ENCODE measurements around the gene GSG1.
"Not testable (repeated sequence)": the region's sequence is repeated elsewhere in the genome, so short reads cannot be mapped to it uniquely, and the experiment has no call there.

The GSG1 gene

GRCh38 chr12:13049816-13050215 lies 53.7 kb downstream of the GSG1 start:
- no peak for DNase-seq

DNA sequence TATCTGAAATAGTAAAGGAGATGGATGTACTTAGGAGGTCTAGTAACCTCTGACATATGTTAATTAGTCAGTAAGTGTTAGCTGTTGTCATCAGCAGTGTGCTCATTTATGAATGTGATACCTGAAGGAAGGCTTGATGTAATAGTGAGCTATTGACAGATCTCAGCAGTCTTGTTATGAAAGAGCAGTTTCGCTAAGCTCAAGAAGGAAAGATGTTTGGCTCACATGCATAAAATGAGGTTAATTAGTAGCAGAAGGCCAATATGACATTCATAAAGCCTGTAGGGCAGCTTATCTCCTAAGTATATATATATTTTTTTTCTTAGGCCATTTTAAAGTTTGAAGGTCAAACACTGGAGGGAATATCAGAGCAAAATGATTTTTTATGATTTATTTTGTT lies 56.5 kb downstream of the GSG1 start:
- DNase-seq = no peak

DNA sequence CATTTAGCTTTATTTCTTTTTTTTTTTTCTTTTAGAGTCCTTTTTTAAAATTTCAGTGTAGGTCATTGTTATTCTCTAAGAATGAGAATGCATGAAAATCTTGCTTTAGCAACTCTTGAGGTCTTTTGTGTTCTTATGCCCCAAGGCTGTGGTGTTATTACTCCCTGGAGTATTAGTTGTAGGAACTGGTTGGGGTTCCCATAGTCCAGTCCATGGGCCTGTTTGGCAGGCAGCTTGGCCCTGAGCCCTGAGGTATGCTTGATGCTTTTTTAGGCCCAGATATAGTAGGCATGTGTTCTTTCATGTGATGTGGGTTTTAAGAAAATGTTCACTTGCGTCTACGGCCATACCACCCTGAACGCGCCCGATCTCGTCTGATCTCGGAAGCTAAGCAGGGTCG lies 57.7 kb downstream of the GSG1 start:
- DNase-seq = no peak

GRCh38 chr12:13044906-13045299 lies 58.6 kb downstream of the GSG1 start:
- no peak for DNase-seq

- DNase-seq = peak; percentile 48
These were observed 59.2 kb downstream of the GSG1 start, which contains the start of gene FAM234B for GRCh38 chr12:13044002-13044905. TSS of gene FAM234B (plus strand) at chr12:13044381. CDS start at chr12:13044404, 23 bp downstream.

DNA sequence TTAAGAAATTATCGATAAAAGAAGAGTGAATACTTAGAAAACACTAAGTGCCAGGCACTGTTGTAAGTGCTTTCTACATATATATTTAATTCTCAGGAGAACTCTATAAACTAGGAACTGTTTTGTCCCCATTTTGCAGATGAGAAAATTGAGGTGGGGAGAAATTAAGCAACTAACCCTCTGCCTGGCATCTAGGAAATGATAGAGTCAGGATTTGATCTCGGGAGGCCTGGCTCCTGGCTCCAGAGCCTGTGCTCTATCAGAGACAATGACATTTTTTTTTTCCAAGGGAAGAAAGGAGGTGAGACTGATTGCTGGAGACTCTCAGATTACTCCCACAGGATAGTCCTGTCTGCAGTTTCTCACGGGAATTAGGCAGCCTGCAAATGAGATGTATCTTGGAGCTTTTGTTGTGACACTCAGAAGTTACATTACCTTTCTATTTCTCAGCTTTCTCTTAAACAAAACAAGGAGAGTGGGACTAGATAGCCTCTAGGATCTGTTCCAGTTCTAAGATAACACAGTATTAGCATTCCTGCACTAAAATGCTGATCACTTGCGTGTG lies 60.7 kb downstream of the GSG1 start:
- DNase-seq = no peak

DNA sequence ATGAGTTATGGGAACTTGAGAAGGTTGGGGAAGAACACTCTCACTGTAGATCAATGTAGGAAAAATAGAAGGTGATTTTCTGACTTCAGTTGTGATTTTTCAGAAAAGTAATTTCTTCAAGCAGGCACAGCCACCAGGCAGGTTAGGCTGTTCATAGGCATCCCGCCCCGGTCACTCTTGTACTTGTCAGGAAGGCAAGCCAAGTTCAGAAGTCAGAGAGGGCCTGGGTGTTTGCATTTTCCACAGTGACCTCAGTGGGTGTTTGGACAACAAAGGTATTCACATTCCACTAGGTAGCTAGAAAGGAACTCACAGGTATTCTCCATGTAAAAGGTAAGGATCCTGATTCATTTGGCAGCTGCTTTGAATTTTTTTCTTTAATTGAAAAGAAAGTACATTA lies 62.2 kb downstream of the GSG1 start:
- no peak for DNase-seq

DNA sequence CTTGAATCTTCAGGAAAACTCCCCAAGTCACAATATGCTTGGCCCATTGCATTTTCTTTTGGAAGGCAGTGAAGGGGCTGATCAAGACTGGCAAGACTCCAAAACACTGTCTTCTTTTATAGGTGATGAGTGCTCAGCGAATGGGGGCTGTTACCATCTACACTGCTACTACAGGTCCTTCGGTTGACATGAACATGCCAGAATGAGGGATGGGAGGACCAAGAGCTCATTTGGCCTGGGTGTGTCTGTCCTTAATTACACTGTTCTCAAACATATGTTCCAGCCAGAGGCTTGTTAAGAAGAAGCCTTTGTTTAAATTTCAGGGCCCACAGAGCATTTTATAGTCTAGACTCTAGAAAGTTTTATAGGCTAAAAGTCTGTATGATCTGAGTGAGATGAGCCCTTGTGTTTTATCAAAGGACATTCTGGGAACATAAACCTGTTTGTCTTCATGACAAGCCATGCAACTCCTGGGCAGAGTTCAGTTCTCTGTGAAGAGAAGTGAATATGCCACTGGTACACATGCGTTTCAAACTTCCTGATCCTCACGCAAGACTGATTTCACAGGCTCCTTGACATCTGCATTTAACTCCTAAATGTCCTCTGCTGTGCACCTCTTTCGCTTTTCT lies 64.0 kb downstream of the GSG1 start:
- no peak for DNase-seq

DNA sequence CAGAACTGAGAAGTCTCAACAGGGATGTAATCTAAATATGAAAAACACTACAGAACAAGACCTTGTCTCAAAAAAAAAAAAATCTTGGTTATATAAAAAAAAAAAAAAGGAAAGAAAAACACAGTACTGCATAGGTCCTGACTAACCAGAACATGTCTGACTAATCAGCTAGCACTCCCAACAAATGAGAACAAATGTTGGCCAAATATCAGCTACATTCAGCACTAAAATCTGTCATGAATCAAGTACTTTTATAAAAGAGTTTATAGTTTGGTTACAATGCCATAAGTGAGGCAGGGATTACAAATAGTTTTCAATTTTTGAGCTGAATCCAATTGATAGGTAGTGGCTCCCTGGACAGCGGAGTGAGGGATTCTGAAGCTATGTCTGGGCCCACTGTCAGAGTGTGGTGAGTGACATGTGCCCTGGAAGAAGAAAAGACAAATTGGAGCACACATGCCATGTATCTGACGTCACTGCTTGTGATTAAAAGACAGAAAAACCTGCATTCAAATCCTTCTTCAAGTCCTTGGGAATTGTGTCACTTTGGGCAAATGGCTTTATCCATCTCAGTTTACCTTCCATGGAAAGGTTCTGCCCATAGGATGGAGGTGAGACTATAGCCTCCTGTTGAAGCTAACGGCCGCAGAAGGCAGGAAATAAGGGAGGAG lies 64.8 kb downstream of the GSG1 start:
- no peak for DNase-seq

GRCh38 chr12:13036881-13037280 lies 66.6 kb downstream of the GSG1 start:
- no peak for DNase-seq

- DNase-seq = not testable (repeated sequence)
These were observed 68.1 kb downstream of the GSG1 start for GRCh38 chr12:13035335-13035734.
